ENCODE measurements around the gene OIP5. TPM values are rescaled to one million over a fixed set of nuclear protein-coding genes. Genes with fewer than 3 reads are reported as not detected.
A peak's percentile ranks its signal among the peaks of the same experiment; 100 is the strongest.

OIP5 gene
- total and polyA plus RNA-seq, 9 of the 15 experiments (the other 6 are each of a cell fraction or from before 2014, with no cell fraction given), result 8.3 to 54.8 (median 35.3) TPM

- TF ChIP-seq ZFX (CRISPR knock-in tag; IDR thresholded peaks at IDR 0.05) (no peak), KDM5B (IDR thresholded peaks at IDR 0.05; ENCODE audit: insufficient replicate concordance, low read depth, low read length) (no peak), POLR2G (IDR thresholded peaks at IDR 0.05; ENCODE audit: low read depth, low read length) (0 out of 2 replicates have a peak, but pooled peaks have one; percentile 18), ARNT (IDR thresholded peaks at IDR 0.05) (no peak), RBFOX2 (IDR thresholded peaks at IDR 0.05; ENCODE audit: low read depth, low read length) (0 out of 2 replicates have a peak, but pooled peaks have one; percentile 16)
Observed at GRCh38 chr15:41289953-41290352, 42.4 kb downstream of the OIP5 start (continued).

GRCh38 chr15:41288464-41288863 is 43.9 kb downstream of the OIP5 start:
- 0 out of 3 replicates have a peak overlapping the region, but pooled peaks have one; percentile 34 for H3K27ac ChIP-seq (ENCODE audit: extremely low read depth, low read depth, low read length)
- no peaks in the 10 kb centered on the region for H3K27me3 ChIP-seq (ENCODE audit: control insufficient read depth in 2 of 2, insufficient read depth in 2 of 2, low read length in 2 of 2)
- H3K9ac ChIP-seq (ENCODE audit: insufficient read depth in 1 of 2, low read depth in 2 of 2, low read length in 2 of 2), result no peak overlapping the region
- intact Hi-C loops (cut with micrococcal nuclease), result no loop called here
- no peak overlapping the region for H3K4me2 ChIP-seq (ENCODE audit: insufficient read depth, low read length)
- ATAC-seq, result no peak
- TF ChIP-seq MLX (CRISPR knock-in tag; conservative IDR thresholded peaks at IDR 0.05), result no peak
- no peak for TF ChIP-seq ZNF324 (CRISPR knock-in tag; IDR thresholded peaks at IDR 0.05)
- TF ChIP-seq ZNF217 (CRISPR knock-in tag; IDR thresholded peaks at IDR 0.05), result no peak
- no peak for TF ChIP-seq NRF1 (conservative IDR thresholded peaks at IDR 0.05 in 1 of 2, IDR thresholded peaks at IDR 0.05 in 1 of 2)
- no peak for TF ChIP-seq RBM34 (IDR thresholded peaks at IDR 0.05; ENCODE audit: borderline replicate concordance, insufficient read depth, low read length)
- no peak for TF ChIP-seq MTA2 (IDR thresholded peaks at IDR 0.05; ENCODE audit: low read depth)
- TF ChIP-seq RBM22 (IDR thresholded peaks at IDR 0.05; ENCODE audit: low read depth, low read length, poor library complexity, severe bottlenecking), result no peak
- TF ChIP-seq EP300 (IDR thresholded peaks at IDR 0.05; ENCODE audit: low read length), result no peak
- TF ChIP-seq HLTF (IDR thresholded peaks at IDR 0.05), result no peak
- TF ChIP-seq ZNF518B (CRISPR knock-in tag; IDR thresholded peaks at IDR 0.05), result no peak
- no peak for TF ChIP-seq TCF15 (CRISPR knock-in tag; IDR thresholded peaks at IDR 0.05)
- ChIA-PET CTCF (ENCODE audit: low intra/inter-chr PET ratio) (no interaction called here), POLR2A (interaction anchor here (0.8 kb wide), 1 partner anchor 22 kb away, joined by 3 read pairs; no protein-coding TSS in a partner anchor)
- H2AFZ ChIP-seq (ENCODE audit: low read depth, low read length), result no peak overlapping the region
- DNase-seq (ENCODE audit: extremely low read depth in 1 of 4, low spot score in 3 of 4), result no peak
- in situ Hi-C loops (cut with MboI), result no loop called here
- H3K9me1 ChIP-seq (ENCODE audit: control insufficient read depth, insufficient read depth, low read length), result no peaks in the 10 kb centered on the region
- H3K4me3 ChIP-seq, result no peak overlapping the region
- H3K4me1 ChIP-seq (replicated peaks in 1 of 2; ENCODE audit: control insufficient read depth in 2 of 2, insufficient read depth in 2 of 2, low read length in 2 of 2), result peaks cover 4 to 7% of the 10 kb centered on the region in 2 experiments; a peak in 4 of 5 replicates
- peaks cover 4% of the 10 kb centered on the region; the same call in 1 of the 2 replicates for H4K20me1 ChIP-seq (replicated peaks; ENCODE audit: control insufficient read depth, insufficient read depth, low read length)
- H3K9me3 ChIP-seq (replicated peaks; ENCODE audit: control insufficient read depth, insufficient read depth, low read depth, low read length), result no peaks in the 10 kb centered on the region
- FAIRE-seq, result no peak
- H3K79me2 ChIP-seq (ENCODE audit: control insufficient read depth, insufficient read depth, low read length), result peaks cover 50% of the 10 kb centered on the region
- BruUV-seq (replicated peaks), result no TSS peak
- peaks cover 73% of the 10 kb centered on the region for H3K36me3 ChIP-seq (ENCODE audit: control insufficient read depth, insufficient read depth, low read length)
- WGBS (ENCODE audit: insufficient coverage, low coverage, missing lambda C conversion rate), result 82% methylated on average over 1 of the region's 1 CpG

Measured in K562 (cell line).